Neutrophil (primary cell): Measurements from ENCODE around the gene GNG4.

Experiments
- H3K27ac ChIP-seq: fragments of 200-600 bp; sonication (generic); 2 replicates; pipeline ENCODE4 v1.5.1; 2016; ENCODE audit warnings: mild to moderate bottlenecking, moderate library complexity
- H3K27me3 ChIP-seq: fragments of 200-600 bp; sonication (generic); 2 replicates; pipeline ENCODE4 v1.6.0; 2016; ENCODE audit warnings: mild to moderate bottlenecking
- H3K36me3 ChIP-seq: fragments of 200-600 bp; sonication (generic); 2 replicates; pipeline ENCODE4 v1.5.1; 2017
- H3K4me1 ChIP-seq, 2 experiments: fragments of 200-600 bp in 1 of 2; sonication (generic) in 1 of 2; 1 replicate in 1 of 2; 2 replicates in 1 of 2; pipeline versions ENCODE4 v1.5.1 to v1.6.1; 2013 to 2016; ENCODE audit warnings: low read depth in 1 of 2, low read length in 1 of 2, mild to moderate bottlenecking in 1 of 2, moderate library complexity in 1 of 2; ENCODE audit not compliant: control insufficient read depth in 1 of 2, insufficient read depth in 1 of 2
- H3K4me3 ChIP-seq, 2 experiments: fragments of 200-600 bp in 1 of 2; sonication (generic) in 1 of 2; 1 replicate in 1 of 2; 2 replicates in 1 of 2; pipeline ENCODE4 v1.5.1; 2013 to 2016; ENCODE audit warnings: low read depth in 1 of 2, low read length in 1 of 2, mild to moderate bottlenecking in 1 of 2, moderate library complexity in 1 of 2
- H3K9me3 ChIP-seq: fragments of 200-600 bp; sonication (generic); 2 replicates; pipeline ENCODE4 v1.5.1; 2016
- TF ChIP-seq, protein P1 (sequence below): fragments of 200-600 bp; sonication (generic); IDR thresholded peaks from 2 replicates; pipeline ENCODE4 v1.5.1; 2016; ENCODE audit warnings: antibody characterized with exemption

The GNG4 gene

DNA sequence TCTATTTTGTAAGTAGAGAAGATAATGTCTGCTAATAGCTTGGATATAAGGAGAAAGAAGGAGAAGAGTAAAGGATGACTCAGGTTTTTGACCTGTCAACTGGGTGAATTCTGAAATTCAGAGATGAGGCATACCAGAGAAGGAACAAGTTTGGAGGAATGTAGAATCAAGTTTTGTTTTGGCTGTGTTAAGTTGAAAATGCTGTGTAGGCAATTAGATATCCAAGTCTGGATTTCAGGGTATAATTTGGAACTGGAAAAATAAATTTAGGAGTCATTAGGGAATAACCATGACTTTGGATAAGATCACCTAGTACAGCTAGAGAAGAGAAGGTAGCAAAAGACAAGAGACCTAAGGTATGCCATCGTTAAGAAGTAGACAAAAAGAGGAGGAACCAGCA, 22.4 kb upstream of the GNG4 start:
- H3K36me3 ChIP-seq: peaks cover 99% of the 10 kb centered on the region

DNA sequence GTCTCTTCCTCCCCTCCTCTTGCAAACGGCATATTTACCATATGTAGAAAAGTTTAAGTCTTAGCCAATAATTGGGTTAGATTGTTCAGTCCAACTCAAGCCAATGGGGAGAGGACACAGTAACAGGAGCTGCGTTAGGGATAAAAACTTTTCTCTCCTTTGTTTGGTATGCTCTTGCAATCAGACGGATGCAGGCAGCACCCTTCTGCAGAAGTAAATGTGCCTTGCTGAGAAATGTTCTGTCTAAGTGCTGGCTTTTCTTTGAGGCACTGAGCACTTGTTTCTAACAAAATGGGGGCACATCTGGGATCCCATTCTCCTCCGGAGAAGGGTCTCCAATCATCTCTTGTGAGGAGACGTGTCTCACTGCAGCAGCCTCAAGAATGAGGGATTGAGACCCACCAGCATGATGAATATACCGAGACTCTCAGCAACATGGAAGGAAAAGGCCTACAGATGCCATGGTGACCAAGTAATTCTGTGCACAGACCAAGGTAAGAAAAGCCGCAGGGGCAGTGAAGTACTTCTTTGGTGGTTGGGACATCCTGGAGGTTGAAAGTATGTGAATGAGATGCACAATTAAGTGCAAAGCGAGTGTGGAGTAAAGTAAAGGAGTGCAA, 20.7 kb upstream of the GNG4 start:
- no peaks in the 10 kb centered on the region for H3K4me1 ChIP-seq
- no peaks in the 10 kb centered on the region for H3K27me3 ChIP-seq
- H3K9me3 ChIP-seq: no peaks in the 10 kb centered on the region
- H3K36me3 ChIP-seq: peaks cover 90% of the 10 kb centered on the region
- peak overlapping the region; percentile 19 for H3K27ac ChIP-seq
- TF ChIP-seq, protein P1, sequence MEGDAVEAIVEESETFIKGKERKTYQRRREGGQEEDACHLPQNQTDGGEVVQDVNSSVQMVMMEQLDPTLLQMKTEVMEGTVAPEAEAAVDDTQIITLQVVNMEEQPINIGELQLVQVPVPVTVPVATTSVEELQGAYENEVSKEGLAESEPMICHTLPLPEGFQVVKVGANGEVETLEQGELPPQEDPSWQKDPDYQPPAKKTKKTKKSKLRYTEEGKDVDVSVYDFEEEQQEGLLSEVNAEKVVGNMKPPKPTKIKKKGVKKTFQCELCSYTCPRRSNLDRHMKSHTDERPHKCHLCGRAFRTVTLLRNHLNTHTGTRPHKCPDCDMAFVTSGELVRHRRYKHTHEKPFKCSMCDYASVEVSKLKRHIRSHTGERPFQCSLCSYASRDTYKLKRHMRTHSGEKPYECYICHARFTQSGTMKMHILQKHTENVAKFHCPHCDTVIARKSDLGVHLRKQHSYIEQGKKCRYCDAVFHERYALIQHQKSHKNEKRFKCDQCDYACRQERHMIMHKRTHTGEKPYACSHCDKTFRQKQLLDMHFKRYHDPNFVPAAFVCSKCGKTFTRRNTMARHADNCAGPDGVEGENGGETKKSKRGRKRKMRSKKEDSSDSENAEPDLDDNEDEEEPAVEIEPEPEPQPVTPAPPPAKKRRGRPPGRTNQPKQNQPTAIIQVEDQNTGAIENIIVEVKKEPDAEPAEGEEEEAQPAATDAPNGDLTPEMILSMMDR: no peak
- H3K4me3 ChIP-seq: no peak overlapping the region

More for the DNA sequence above, 22.4 kb upstream of the GNG4 start:
- Histone ChIP-seq H3K9me3 (no peaks in the 10 kb centered on the region), H3K4me3 (no peak overlapping the region), H3K27ac (no peak overlapping the region), H3K27me3 (no peaks in the 10 kb centered on the region), H3K4me1 (no peaks in the 10 kb centered on the region)
- TF ChIP-seq, protein P1: no peak

DNA sequence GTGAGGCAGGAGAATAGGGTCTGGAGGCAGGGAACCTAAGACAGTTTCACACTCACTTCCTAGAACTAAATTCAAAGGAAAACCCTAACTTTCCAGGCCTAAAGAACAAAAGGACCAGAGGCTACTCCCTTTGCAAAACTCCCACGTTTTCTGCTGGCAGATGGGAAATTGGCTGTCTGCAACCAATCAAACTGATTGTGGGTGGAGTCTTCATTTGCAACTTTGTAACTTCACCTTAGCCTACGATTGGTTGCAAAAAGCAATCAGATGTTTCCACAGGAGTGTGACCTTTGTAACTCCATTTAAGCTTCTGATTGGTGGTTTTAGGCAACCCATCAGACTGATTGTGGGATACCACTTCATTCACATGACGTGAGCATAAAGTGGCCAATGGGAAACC, 19.7 kb upstream of the GNG4 start:
- Histone ChIP-seq H3K9me3 (no peaks in the 10 kb centered on the region), H3K27me3 (no peaks in the 10 kb centered on the region), H3K4me3 (no peak overlapping the region), H3K36me3 (peaks cover 90% of the 10 kb centered on the region), H3K27ac (no peak overlapping the region), H3K4me1 (no peaks in the 10 kb centered on the region)
- TF ChIP-seq, protein P1: no peak

DNA sequence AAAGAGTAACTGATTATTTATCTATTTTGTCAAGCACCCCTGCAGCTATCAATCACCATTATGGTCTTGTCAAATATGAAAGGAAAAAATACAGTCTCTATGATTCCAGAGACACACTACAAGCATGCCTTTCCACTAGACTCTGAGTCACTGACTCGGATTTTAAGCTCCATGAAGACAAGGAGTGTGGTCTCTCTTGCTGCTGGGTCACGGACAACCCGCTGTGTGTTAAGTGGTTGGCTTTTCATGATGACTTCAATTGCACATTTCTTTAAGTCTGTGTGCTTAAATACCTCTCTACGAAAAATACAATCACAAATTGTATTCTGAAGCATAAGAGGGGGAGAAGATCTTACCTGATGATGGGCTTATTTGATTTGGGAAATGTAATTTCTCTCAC, 14.0 kb upstream of the GNG4 start:
- peaks cover 86% of the 10 kb centered on the region for H3K36me3 ChIP-seq
- no peak overlapping the region for H3K27ac ChIP-seq
- H3K4me1 ChIP-seq: no peaks in the 10 kb centered on the region

DNA sequence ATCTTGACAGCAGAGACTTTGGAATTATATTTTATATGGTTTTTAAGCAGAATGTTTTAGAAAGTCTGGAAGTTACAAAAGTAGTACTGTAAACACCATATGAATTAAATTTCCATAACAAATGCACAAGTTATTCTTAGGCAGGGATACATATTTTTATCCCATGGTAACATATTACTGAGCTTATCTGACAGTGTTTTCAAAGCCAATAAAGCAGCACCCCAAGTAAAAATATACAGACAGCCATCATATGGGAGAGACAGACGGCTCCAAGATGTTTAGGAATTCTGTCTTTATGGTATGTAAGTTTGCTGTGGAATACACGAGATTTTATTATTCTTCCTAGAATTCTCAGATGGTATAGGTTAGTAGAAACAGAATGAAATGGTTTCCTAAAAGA, 12.0 kb upstream of the GNG4 start:
- H3K27me3 ChIP-seq: no peaks in the 10 kb centered on the region
- H3K4me1 ChIP-seq: no peaks in the 10 kb centered on the region
- H3K4me3 ChIP-seq: no peak overlapping the region
- H3K27ac ChIP-seq: no peak overlapping the region
- TF ChIP-seq, protein P1: no peak
- H3K9me3 ChIP-seq: no peaks in the 10 kb centered on the region
- peaks cover 67% of the 10 kb centered on the region for H3K36me3 ChIP-seq

More for the DNA sequence above, 14.0 kb upstream of the GNG4 start:
- Histone ChIP-seq H3K27me3 (no peaks in the 10 kb centered on the region), H3K4me3 (no peak overlapping the region), H3K9me3 (no peaks in the 10 kb centered on the region)
- TF ChIP-seq, protein P1: no peak
